Neural cell (in vitro differentiated cells): ENCODE measurements around the gene ALOXE3.

ENCODE experiments used
- EP300 ChIP-seq: fragments of 450-650 bp; conservative IDR thresholded peaks from 2 replicates; pipeline ENCODE4 v1.6.1; 2014; ENCODE audit warnings: antibody characterized with exemption, mild to moderate bottlenecking, moderate library complexity; ENCODE audit not compliant: poor library complexity, severe bottlenecking
- EZH2 ChIP-seq: fragments of 200-600, 300-800 bp; shearing (Covaris generic), sonication (generic); IDR thresholded peaks from 2 replicates; pipeline ENCODE4 v1.6.1; 2014; ENCODE audit warnings: antibody characterized with exemption, low read length, borderline replicate concordance, mild to moderate bottlenecking; ENCODE audit not compliant: insufficient read depth, poor library complexity, severe bottlenecking
- POLR2AphosphoS5 ChIP-seq: IDR thresholded peaks from 2 replicates; pipeline ENCODE4 v1.6.1; 2012
- RAD21 ChIP-seq: fragments of 450-650 bp; conservative IDR thresholded peaks from 2 replicates; pipeline ENCODE4 v1.6.1; 2014; ENCODE audit warnings: antibody characterized with exemption, mild to moderate bottlenecking, moderate library complexity
- SMC3 ChIP-seq: fragments of 450-650 bp; conservative IDR thresholded peaks from 2 replicates; pipeline ENCODE4 v1.6.1; 2014; ENCODE audit warnings: antibody characterized with exemption, mild to moderate bottlenecking, moderate library complexity; ENCODE audit not compliant: poor library complexity
- TAF1 ChIP-seq: IDR thresholded peaks from 2 replicates; pipeline ENCODE4 v1.6.1; 2012; ENCODE audit warnings: low read depth
- TF ChIP-seq, protein P1 (sequence below): fragments of 450-650 bp; IDR thresholded peaks from 2 replicates; pipeline ENCODE4 v1.5.1; 2014; ENCODE audit warnings: antibody characterized with exemption, mild to moderate bottlenecking, moderate library complexity; ENCODE audit not compliant: poor library complexity, severe bottlenecking
- TF ChIP-seq, protein P2 (sequence below): IDR thresholded peaks from 2 replicates; pipeline ENCODE4 v1.6.1; 2012; ENCODE audit warnings: borderline replicate concordance

DNA sequence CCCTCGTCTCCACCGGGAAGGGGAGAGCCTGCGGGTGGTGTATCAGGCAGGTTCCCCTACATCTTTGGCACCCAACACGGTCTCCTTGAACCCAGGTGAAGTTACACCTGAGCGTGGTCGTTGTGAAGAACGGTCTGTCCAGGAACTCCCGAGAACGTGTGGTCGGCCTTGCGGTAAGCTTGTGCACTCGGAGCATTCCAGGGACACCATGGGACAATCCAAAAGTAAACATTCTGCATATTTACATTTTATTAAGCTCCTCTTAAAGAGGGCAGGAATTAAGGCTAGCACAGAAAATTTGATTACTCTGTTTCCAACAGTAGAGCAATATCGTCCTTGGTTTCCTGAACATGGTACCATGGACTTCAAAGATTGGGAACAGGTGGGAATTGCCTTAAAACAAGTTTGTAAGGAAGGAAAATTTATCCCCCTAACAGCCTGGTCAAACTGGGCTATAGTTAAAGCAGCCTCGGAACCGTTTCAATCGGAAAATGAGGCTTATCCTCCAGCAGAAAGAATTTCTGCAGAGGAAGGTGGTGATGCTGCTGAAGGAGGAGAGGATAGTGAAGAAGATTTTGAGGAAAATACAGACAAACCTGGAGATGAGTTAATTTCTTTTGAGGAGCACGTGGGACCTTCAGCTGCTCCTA lies 61.2 kb downstream of the ALOXE3 start:
- TF ChIP-seq, protein P1, sequence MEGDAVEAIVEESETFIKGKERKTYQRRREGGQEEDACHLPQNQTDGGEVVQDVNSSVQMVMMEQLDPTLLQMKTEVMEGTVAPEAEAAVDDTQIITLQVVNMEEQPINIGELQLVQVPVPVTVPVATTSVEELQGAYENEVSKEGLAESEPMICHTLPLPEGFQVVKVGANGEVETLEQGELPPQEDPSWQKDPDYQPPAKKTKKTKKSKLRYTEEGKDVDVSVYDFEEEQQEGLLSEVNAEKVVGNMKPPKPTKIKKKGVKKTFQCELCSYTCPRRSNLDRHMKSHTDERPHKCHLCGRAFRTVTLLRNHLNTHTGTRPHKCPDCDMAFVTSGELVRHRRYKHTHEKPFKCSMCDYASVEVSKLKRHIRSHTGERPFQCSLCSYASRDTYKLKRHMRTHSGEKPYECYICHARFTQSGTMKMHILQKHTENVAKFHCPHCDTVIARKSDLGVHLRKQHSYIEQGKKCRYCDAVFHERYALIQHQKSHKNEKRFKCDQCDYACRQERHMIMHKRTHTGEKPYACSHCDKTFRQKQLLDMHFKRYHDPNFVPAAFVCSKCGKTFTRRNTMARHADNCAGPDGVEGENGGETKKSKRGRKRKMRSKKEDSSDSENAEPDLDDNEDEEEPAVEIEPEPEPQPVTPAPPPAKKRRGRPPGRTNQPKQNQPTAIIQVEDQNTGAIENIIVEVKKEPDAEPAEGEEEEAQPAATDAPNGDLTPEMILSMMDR: no peak
- TF ChIP-seq TAF1 (no peak), EZH2 (no peak), POLR2AphosphoS5 (no peak), EP300 (no peak), RAD21 (no peak), SMC3 (no peak)
- TF ChIP-seq, protein P2, sequence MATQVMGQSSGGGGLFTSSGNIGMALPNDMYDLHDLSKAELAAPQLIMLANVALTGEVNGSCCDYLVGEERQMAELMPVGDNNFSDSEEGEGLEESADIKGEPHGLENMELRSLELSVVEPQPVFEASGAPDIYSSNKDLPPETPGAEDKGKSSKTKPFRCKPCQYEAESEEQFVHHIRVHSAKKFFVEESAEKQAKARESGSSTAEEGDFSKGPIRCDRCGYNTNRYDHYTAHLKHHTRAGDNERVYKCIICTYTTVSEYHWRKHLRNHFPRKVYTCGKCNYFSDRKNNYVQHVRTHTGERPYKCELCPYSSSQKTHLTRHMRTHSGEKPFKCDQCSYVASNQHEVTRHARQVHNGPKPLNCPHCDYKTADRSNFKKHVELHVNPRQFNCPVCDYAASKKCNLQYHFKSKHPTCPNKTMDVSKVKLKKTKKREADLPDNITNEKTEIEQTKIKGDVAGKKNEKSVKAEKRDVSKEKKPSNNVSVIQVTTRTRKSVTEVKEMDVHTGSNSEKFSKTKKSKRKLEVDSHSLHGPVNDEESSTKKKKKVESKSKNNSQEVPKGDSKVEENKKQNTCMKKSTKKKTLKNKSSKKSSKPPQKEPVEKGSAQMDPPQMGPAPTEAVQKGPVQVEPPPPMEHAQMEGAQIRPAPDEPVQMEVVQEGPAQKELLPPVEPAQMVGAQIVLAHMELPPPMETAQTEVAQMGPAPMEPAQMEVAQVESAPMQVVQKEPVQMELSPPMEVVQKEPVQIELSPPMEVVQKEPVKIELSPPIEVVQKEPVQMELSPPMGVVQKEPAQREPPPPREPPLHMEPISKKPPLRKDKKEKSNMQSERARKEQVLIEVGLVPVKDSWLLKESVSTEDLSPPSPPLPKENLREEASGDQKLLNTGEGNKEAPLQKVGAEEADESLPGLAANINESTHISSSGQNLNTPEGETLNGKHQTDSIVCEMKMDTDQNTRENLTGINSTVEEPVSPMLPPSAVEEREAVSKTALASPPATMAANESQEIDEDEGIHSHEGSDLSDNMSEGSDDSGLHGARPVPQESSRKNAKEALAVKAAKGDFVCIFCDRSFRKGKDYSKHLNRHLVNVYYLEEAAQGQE: no peak
